Bronchial epithelial cell (primary cell): ENCODE measurements around the gene NLRP1. TPM values are rescaled to one million over a fixed set of nuclear protein-coding genes. Genes with fewer than 3 reads are reported as not detected.

ENCODE experiments used
- total RNA-seq: library from RNA; depleted of rRNA; stranded (reverse); fragments of >200 nt; gene quantifications from 2 replicates; pipeline ENCODE4 v1.2.1, GENCODE V29; 2014

NLRP1 gene
- total RNA-seq, 1 donor from 2014 or later: 12.9 TPM

Other genes with a start within 250 kb of the NLRP1 start
- gene NUP88, start 164.8 kb downstream of the NLRP1 start, total RNA-seq: 82.1 and 93.2 TPM in 2 replicates
- gene RPAIN, start 164.3 kb downstream of the NLRP1 start, total RNA-seq: 36.6 and 50.5 TPM in 2 replicates
- gene C1QBP, start 145.4 kb downstream of the NLRP1 start, total RNA-seq: 394 and 541 TPM in 2 replicates
- gene DHX33, start 115.5 kb downstream of the NLRP1 start, total RNA-seq: 9.1 and 11.1 TPM in 2 replicates
- 19.8 and 35.0 TPM in 2 replicates for gene DERL2, start 98.3 kb downstream of the NLRP1 start, total RNA-seq
- 33.4 and 40.3 TPM in 2 replicates for gene MIS12, start 97.9 kb downstream of the NLRP1 start, total RNA-seq